Tibial artery (tissue), 4 donors: Measurements from ENCODE around the gene EPB41L4B.
"Not testable (repeated sequence)": the region's sequence is repeated elsewhere in the genome, so short reads cannot be mapped to it uniquely, and the experiment has no call there.

ENCODE experiments used
- DNase-seq, 2 donors: peaks; one replicate each; pipeline ENCODE4 v3.0.0-alpha.2; 2019
- H3K27ac ChIP-seq, 2 donors: fragments of 200-600 bp; sonication (generic) in 1 of 2; 1 replicate in 1 of 2; 2 replicates in 1 of 2; pipeline ENCODE4 v1.5.1; 2018 to 2019; ENCODE audit warnings: mild to moderate bottlenecking in 1 of 2
- H3K27me3 ChIP-seq, 2 donors: fragments of 200-600 bp; sonication (generic) in 1 of 2; one replicate each; pipeline versions ENCODE4 v1.5.1 to v1.6.0; 2016 to 2019
- H3K36me3 ChIP-seq, 3 donors: fragments of 200-600 bp; sonication (generic) in 2 of 3; one replicate each; pipeline ENCODE4 v1.5.1; 2016 to 2019; ENCODE audit warnings: mild to moderate bottlenecking in 2 of 3
- H3K4me1 ChIP-seq, 4 donors: fragments of 200-600 bp; sonication (generic) in 2 of 4; 1 replicate in 3 of 4; 2 replicates in 1 of 4; pipeline ENCODE4 v1.5.1; 2016 to 2019
- H3K4me3 ChIP-seq, 2 donors: fragments of 200-600 bp; sonication (generic) in 1 of 2; 1 replicate in 1 of 2; 2 replicates in 1 of 2; pipeline ENCODE4 v1.5.1; 2018 to 2019; ENCODE audit warnings: mild to moderate bottlenecking in 2 of 2
- H3K9me3 ChIP-seq, 3 donors: fragments of 200-600 bp; sonication (generic) in 1 of 3; one replicate each; pipeline ENCODE4 v1.5.1; 2016 to 2019
- intact Hi-C: fragments of 100-400 bp; cut with DNase I; formaldehyde crosslinking; loops from one replicate; pipeline ENCODE4 v1.15.0; 2023; ENCODE audit warnings: low total_unique reads
- TF ChIP-seq, protein P1 (sequence below), 2 experiments: fragments of 200-600 bp in 1 of 2; fragments of 450-650 bp in 1 of 2; IDR thresholded peaks; one replicate each; pipeline ENCODE4 v1.5.1; 2017 to 2019; ENCODE audit warnings: antibody characterized with exemption in 2 of 2, mild to moderate bottlenecking in 1 of 2, moderate library complexity in 1 of 2

EPB41L4B gene

DNA sequence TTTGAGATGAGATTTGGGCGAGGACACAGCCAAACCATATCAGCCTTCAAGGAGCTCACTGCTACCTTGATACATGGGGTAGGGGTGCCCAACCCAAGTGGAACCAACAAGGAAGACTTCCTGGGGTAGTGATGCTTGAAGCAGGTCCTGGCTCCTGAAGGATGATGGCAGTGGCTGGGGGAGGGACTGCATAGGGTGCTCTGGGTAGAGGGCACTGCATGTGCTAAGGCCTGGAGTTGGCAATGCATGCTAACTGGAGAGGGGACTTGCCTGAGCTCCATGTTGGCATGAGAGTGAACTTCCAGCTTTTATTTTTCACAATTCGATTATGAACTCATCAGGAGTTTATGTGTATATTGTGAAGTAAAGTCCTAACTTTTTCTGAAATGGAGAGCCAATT is 95.2 kb downstream of the EPB41L4B start:
- Histone ChIP-seq H3K4me3 (no peak overlapping the region), H3K9me3 (no peaks in the 10 kb centered on the region), H3K36me3 (no peaks in the 10 kb centered on the region), H3K27me3 (peaks cover 0 to 9% of the 10 kb centered on the region in 2 donors), H3K4me1 (no peaks in the 10 kb centered on the region), H3K27ac (no peak overlapping the region)
- TF ChIP-seq, protein P1, sequence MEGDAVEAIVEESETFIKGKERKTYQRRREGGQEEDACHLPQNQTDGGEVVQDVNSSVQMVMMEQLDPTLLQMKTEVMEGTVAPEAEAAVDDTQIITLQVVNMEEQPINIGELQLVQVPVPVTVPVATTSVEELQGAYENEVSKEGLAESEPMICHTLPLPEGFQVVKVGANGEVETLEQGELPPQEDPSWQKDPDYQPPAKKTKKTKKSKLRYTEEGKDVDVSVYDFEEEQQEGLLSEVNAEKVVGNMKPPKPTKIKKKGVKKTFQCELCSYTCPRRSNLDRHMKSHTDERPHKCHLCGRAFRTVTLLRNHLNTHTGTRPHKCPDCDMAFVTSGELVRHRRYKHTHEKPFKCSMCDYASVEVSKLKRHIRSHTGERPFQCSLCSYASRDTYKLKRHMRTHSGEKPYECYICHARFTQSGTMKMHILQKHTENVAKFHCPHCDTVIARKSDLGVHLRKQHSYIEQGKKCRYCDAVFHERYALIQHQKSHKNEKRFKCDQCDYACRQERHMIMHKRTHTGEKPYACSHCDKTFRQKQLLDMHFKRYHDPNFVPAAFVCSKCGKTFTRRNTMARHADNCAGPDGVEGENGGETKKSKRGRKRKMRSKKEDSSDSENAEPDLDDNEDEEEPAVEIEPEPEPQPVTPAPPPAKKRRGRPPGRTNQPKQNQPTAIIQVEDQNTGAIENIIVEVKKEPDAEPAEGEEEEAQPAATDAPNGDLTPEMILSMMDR (IDR thresholded peaks at IDR 0.05), result no peak
- intact Hi-C loops, result no loop called here
- DNase-seq, result no peak

DNA sequence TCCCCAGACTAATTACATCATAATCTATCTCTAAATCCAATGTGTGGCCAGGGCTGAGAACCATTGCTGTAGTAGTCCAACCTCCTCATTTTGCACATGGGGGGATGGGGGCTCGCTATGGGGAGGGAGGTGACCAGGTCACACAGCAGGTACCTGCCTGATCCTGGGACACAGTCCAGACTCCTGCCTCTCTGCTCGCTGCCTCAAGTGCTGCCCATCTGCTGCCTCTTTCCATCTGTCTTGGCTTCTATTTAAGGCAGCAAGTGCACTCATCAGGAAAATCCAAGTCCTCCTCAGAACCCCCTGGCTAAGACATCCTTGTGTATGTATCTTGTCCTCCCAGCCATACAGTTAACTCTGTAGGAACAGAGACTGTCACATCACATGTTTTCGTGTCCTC is 96.1 kb downstream of the EPB41L4B start:
- no peak for DNase-seq
- Histone ChIP-seq H3K36me3 (no peaks in the 10 kb centered on the region), H3K27ac (no peak overlapping the region), H3K4me1 (no peaks in the 10 kb centered on the region), H3K9me3 (no peaks in the 10 kb centered on the region), H3K4me3 (no peak overlapping the region), H3K27me3 (peaks cover 0 to 14% of the 10 kb centered on the region in 2 donors)
- intact Hi-C loops, result no loop called here
- TF ChIP-seq, protein P1 (IDR thresholded peaks at IDR 0.05), result no peak

DNA sequence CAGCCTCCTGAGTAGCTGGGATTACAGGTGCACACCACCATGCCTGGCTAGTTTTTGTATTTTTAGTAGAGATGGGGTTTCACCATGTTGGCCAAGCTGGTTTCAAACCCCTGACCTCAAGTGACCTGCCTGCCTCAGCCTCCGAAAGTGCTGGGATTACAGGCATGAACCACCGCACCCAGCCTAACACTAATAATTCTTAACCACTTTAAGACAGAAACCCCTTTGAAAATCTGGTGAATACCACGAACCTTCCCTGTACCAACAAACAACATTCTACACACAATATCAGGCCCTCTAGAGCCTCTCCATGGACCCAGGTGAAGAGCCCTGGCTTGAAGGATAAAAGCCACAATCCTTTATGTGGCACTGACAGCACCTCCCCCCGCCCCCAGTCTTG is 102.6 kb downstream of the EPB41L4B start:
- H3K27ac ChIP-seq, H3K9me3 ChIP-seq, H3K4me1 ChIP-seq, DNase-seq, H3K36me3 ChIP-seq, H3K4me3 ChIP-seq, intact Hi-C loops: not testable (repeated sequence)
- peaks cover 0 to 12% of the 10 kb centered on the region in 2 donors for H3K27me3 ChIP-seq

DNA sequence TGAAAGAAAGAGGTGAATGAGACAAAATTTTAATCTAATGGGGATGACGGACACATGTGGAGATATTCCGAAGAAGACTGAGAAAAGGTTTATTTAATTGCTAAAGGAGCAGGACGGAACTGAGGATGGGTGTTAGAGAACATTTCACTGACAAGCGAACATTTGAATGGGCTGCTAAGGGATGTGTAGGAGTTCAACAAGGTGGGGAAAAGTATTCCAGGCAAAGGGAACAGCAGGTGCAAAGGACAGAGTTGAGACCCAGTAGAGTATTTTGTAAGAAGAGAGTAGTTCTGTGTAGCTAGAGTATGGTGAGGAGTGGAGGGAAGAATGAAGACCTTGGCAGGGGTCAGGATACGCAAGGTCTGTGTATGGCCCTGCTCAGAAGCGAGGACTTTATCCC is 106.4 kb downstream of the EPB41L4B start:
- Histone ChIP-seq H3K27ac (no peak overlapping the region), H3K27me3 (peaks cover 0 to 3% of the 10 kb centered on the region in 2 donors), H3K4me1 (no peaks in the 10 kb centered on the region), H3K36me3 (no peaks in the 10 kb centered on the region), H3K4me3 (no peak overlapping the region), H3K9me3 (no peaks in the 10 kb centered on the region)
- DNase-seq, result no peak
- intact Hi-C loops, result no loop called here
- TF ChIP-seq, protein P1 (IDR thresholded peaks at IDR 0.05), result no peak

GRCh38 chr9:109213285-109214121 is 107.4 kb downstream of the EPB41L4B start:
- Histone ChIP-seq H3K4me1 (no peaks in the 10 kb centered on the region), H3K4me3 (no peak overlapping the region), H3K27ac (no peak overlapping the region), H3K9me3 (no peaks in the 10 kb centered on the region), H3K27me3 (peaks cover 0 to 3% of the 10 kb centered on the region in 2 donors), H3K36me3 (no peaks in the 10 kb centered on the region)
- intact Hi-C loops, result no loop called here
- DNase-seq, result no peak
- TF ChIP-seq, protein P1 (IDR thresholded peaks at IDR 0.05), result no peak

DNA sequence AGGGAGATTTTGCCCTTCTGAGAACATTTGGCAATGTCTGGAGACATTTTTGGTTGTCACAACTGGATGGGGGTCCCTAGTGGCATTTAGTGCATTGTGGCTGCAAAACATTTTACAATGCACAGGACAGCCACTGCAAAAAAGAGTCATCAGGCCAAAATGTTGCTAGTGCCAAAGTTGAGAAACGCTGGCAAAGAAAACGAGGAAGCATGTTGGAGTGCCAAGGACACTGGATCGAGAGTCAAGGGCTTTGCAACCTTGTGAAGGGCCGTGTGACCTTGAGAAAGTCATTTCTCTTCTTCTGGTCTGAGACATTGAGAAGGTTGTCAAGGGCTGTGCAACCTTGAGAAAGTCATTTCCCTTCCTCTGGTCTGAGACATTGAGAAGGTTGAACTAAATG is 108.1 kb downstream of the EPB41L4B start:
- DNase-seq, result no peak
- Histone ChIP-seq H3K36me3 (no peaks in the 10 kb centered on the region), H3K27ac (no peak overlapping the region), H3K4me1 (no peaks in the 10 kb centered on the region), H3K9me3 (no peaks in the 10 kb centered on the region), H3K4me3 (no peak overlapping the region), H3K27me3 (peaks cover 0 to 3% of the 10 kb centered on the region in 2 donors)
- intact Hi-C loops, result no loop called here
- TF ChIP-seq, protein P1 (IDR thresholded peaks at IDR 0.05), result no peak
